GM19452 (cell line): ENCODE data around the gene CSNK2B.
A peak's percentile ranks its signal among the peaks of the same experiment; 100 is the strongest.

ENCODE experiments used
- ATAC-seq: cut with Tn5 transposase; IDR thresholded peaks from one replicate; pipeline ENCODE4 v1.9.1; 2021; ENCODE audit not compliant: unreplicated experiment

CSNK2B gene

GRCh38 chr6:31636698-31637596, 28.9 kb upstream of the CSNK2B start:
- no peak for ATAC-seq

GRCh38 chr6:31639043-31639442, 26.8 kb upstream of the CSNK2B start:
- ATAC-seq, result no peak

GRCh38 chr6:31639449-31639861, 26.4 kb upstream of the CSNK2B start:
- ATAC-seq, result no peak

DNA sequence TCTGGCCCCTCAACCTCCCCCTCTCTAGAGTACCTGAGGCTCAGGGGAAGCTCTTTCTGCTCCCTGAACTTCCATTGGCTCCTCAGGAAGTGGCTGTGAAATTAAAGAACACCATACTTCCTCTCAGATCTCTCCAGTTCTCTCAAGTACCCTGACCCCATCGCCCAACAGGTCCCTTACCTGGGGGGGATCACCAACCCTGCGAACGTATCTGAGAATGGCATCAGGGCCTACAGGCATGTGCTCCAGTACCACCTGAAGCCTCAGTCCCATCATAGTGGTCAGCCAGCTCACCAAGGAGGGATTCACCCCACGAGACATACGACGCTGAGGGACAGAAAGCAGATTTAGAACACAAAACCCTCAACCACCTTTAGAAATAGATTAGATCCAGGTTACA, 25.3 kb upstream of the CSNK2B start:
- ATAC-seq, result no peak

- ATAC-seq, result no peak
Observed at GRCh38 chr6:31641370-31641769, 24.5 kb upstream of the CSNK2B start.

GRCh38 chr6:31642798-31643570, 22.9 kb upstream of the CSNK2B start:
- no peak for ATAC-seq

DNA sequence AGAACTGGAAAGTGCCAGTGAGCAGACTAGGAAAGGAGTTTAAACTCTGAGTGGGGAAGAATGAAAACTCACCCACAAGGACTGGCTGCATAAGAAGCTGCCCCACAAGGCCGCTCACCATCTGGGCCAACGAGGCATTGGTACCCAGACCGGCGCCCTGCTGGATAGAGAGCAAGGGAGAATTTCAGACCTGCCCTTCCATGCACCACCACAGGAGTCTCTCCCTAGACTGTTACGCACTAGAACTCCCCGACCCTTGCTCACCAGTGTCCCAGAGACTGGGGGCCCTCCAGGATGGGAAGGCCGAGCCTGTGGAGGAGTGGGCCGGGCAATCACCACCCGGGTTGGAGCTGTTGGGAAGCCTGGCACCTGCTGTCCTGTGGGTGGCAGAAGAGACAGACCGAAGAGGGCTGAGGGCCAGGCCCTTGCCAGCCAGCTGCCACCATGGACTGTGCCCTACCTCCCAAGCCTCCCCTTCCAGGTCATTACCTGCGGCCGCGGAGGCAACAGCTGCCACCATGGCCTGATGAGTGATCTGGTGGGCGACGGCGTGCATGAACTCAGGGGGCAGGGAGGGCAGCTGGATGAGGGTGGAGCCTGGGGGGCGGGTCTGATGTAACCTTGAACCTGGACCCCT, 21.9 kb upstream of the CSNK2B start:
- no peak for ATAC-seq

- no peak for ATAC-seq
Observed at GRCh38 chr6:31645325-31645724, 20.6 kb upstream of the CSNK2B start.

- peak; percentile 19 for ATAC-seq
Observed at GRCh38 chr6:31651602-31652191, 14.2 kb upstream of the CSNK2B start.

DNA sequence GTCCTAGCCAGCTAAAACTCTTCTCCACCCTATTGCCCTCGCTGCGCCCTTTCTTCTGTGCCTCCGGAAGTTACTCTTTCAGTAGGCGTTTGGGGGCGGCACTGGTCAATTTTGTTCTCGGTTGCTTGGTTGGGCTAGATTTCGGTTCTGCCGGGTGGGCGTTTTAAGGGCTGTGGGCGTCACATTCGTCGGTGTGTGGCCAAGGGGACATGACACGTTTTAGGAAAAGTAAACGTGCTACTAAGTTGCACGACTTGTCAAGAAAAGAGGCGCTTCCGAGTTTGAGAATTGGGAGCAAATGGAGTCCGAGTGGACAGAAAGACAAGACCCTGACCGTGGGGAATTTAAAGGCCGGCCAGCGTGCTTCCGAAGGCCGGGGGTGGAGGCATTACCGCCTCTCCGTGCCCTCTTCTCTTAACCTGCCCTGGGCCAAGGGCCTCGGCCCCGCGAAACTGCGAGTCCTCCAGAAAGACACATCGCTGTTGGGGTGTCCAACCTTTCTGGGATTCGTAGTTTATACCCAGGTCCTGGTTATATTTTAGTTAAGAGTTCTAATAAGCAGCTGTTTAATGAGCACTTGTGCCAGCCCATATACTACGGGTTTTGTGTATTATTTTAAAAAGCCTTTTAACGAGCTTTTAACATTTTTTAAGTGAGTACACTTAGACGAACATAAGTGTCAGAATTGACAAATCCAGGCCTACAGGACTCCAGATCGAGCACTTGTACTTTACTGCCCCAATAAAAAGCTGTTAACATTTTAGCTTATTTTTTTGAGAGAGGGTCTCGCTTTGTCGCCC, 12.8 kb upstream of the CSNK2B start:
- ATAC-seq, result peak; percentile 52

- no peak for ATAC-seq
Observed at GRCh38 chr6:31654574-31655348, 11.1 kb upstream of the CSNK2B start.

DNA sequence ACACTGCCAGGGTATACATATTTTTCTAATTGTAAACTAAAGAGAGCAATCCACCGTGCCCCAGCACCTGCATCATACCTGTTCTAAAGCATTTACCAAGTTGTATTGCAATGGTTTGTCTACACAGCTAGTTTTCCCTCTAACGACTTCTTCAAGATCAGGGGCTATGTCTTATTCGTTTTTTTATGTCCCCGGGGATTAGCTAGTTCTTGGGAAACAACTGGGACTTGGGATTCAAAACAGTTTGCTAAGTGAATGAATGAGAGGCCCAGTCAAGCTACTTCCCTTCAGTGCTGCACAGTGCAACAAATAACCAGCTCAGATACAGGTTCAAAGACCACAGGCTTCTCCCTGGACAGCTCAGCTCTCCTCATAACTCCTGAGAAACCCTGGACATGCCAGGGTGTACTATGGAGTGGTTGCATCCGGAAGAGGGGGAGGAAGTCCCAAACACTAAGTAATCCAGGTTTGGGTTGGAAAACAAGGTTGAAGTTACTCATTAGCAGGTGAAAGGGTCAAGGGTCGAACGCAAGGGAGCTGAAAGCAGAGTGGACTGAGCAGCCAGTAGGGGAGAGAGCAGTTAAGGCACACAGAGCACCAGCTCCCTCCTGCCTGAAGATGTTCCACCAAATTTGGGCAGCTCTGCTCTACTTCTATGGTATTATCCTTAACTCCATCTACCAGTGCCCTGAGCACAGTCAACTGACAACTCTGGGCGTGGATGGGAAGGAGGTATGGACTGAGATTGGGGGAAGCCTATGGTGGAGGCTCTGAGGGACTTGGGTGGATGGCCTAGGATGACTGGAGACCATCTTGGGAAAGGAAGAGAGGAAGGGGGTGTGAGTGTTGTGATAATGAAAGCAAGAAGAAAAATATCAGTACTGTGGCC, 10.3 kb upstream of the CSNK2B start, which contains the start of gene APOM:
Gene APOM, plus strand, starts transcription at position 546 of the 889 bp plus-strand sequence. Its CDS starts 73 bp downstream, at position 619.
- ATAC-seq, result no peak

DNA sequence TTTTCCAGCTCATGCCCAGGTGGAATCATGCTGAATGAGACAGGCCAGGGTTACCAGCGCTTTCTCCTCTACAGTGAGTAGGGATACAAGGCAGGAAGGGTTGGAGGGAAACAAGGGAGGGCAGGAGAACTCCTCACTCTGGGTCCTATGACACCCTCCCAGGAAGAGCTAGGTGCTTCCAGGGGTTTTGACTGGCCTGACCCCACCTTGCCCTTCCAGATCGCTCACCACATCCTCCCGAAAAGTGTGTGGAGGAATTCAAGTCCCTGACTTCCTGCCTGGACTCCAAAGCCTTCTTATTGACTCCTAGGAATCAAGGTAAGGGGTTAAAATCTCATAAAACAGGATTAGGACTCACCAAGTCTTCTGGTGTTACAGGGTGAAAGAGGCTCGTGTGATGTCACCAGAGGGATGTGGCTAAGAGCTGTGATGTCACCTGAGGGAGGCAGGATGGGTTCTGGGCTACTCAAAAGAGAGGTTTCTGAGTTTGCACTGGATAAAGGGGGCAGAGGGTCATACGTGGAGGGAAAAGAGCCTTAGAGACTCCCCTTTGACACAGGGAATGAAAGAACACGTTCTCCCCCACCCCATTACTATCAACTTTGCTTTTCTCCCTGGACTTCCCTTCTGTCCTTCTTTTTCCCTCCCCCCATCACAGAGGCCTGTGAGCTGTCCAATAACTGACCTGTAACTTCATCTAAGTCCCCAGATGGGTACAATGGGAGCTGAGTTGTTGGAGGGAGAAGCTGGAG, 8.3 kb upstream of the CSNK2B start:
- ATAC-seq, result no peak

- no peak for ATAC-seq
Observed at GRCh38 chr6:31658158-31658688, 7.7 kb upstream of the CSNK2B start.

- no peak for ATAC-seq
Observed at GRCh38 chr6:31658983-31659648, 6.8 kb upstream of the CSNK2B start.

DNA sequence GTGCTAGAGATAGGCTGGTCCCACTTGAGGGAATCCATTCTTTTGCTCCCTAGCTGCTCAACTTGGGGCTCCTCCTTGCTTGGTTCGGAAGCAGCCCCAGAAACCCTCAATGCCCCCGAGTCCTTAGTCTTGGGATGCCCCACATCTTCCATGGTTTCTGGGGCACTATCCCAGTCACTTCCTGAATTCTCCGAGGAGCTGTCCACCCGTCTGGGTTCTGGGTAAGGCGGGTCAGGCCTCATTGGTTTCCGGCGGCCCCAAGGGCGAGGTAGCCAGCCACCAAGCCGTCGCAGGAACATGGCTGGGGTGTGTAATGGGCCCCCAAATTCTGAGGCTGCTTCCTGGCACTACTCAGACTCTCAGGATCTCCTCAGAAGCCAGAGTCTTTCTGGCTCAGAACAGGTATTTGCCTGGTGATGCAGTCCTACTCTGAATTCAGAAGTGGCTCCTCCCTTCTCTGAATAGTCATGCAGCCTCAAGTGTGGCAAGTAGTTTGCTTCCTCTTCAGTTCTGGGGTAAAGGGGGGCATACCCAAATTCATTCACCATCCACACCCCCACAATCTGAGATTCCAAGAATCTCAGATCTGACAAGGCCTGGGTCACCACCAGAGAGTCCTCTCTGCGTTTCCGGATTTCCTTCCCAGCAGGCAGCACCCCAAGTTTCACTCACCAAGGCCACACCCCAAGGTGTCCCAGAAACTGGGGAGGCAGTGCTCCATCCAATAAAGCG, 6.1 kb upstream of the CSNK2B start:
- ATAC-seq, result no peak
